SK-MEL-5 (cell line): ENCODE results near the gene ZBTB38. TPM values are rescaled to one million over a fixed set of nuclear protein-coding genes. Genes with fewer than 3 reads are reported as not detected.
A peak's percentile ranks its signal among the peaks of the same experiment; 100 is the strongest.

Source experiments
- DNase-seq: peaks from one replicate; pipeline ENCODE4 v3.0.0-alpha.2; 2016; ENCODE audit warnings: low read depth, low spot score
- in situ Hi-C: cut with HindIII; loops from 2 replicates; pipeline ENCODE4 v1.10.0; 2016; ENCODE audit warnings: low sequenced_read_pairs, high pct_unique_total_duplicates, low pct_unique_long_range_greater_than_20kb
- total RNA-seq: library from RNA; depleted of rRNA; stranded (reverse); fragments of >200 nt; shearing (Covaris generic); gene quantifications from 2 replicates; pipeline ENCODE4 v1.2.3, GENCODE V29; 2014

ZBTB38 gene
- total RNA-seq, 1 experiment from 2014 or later: 106 TPM

- DNase-seq: no peak
Observed at GRCh38 chr3:141406265-141406664, 38.0 kb downstream of the ZBTB38 start.

DNA sequence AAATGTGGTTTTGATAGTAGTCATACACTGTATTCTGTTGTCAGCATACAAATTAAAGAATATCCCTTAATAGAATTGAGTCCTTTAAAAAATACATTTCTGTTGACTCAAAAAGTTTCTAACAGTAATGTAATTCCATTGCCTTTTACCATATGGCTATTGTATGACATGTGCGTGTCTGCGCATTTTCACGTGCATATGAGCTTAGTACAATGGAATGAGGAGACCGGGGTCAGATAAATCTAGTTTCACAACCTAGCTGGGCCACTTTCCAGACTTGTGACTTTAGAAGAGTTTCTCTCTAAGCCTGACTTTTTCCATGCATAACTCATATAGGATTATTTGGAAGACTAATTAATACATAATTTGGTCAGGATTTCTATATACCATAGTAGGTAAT lies 38.7 kb downstream of the ZBTB38 start:
- in situ Hi-C loops: no loop called here

More at GRCh38 chr3:141406265-141406664, 38.0 kb downstream of the ZBTB38 start:
- in situ Hi-C loops: no loop called here

GRCh38 chr3:141407825-141408224 lies 39.5 kb downstream of the ZBTB38 start:
- DNase-seq: no peak
- in situ Hi-C loops: no loop called here

More for the DNA sequence above, 38.7 kb downstream of the ZBTB38 start:
- DNase-seq: no peak

GRCh38 chr3:141408596-141408995 lies 40.3 kb downstream of the ZBTB38 start:
- in situ Hi-C loops: no loop called here
- DNase-seq: no peak

- in situ Hi-C loops: no loop called here
- DNase-seq: no peak
Observed at GRCh38 chr3:141409940-141410241, 41.6 kb downstream of the ZBTB38 start.

DNA sequence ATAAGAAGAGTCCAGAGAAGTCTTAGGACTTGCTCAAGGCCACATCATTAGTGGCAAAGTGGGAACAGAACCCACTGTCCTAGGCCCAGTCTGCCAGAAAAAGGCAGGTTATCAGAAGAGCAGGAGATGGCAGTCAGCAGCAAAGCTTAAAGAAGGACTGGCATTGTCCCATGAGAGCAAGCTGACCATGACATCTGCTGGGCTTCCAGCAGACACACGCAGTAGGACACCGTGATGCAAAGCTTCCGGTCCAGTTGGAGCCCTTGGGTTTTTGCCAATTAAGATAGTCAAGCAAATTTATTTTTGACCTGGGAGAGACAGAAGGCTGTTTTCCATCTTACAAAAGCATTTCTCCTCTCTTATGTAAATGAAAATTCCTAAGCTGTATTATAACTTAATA lies 42.1 kb downstream of the ZBTB38 start:
- in situ Hi-C loops: no loop called here
- DNase-seq: peak; percentile 60

GRCh38 chr3:141410846-141411245 lies 42.5 kb downstream of the ZBTB38 start:
- in situ Hi-C loops: no loop called here
- DNase-seq: peak; percentile 61

DNA sequence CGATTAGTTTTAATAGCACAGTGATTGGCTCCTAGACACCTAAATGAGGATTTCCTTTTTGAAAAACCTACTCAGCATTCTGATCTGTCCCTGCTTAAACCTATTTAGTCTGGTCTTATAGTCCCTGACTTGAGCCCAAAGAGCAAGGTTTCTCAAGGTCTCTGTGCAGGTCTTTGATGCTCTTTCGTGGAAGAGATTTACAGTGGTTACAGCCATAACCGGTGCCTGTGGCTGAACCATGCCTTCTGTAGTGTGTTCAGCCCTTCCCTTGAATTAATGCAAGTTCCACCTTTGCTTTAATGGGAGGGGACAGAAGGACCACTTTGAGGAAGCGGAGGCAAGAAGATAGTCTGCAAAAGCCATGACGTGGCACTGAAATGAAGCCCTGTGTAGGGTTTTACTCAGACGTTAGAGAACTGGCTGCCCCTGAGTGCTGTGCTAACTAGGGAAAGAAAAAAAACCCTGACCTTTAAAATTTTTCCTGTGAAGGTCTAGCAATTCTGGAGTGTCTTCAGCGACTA lies 43.0 kb downstream of the ZBTB38 start:
- peak; percentile 32 for DNase-seq
- in situ Hi-C loops: no loop called here

DNA sequence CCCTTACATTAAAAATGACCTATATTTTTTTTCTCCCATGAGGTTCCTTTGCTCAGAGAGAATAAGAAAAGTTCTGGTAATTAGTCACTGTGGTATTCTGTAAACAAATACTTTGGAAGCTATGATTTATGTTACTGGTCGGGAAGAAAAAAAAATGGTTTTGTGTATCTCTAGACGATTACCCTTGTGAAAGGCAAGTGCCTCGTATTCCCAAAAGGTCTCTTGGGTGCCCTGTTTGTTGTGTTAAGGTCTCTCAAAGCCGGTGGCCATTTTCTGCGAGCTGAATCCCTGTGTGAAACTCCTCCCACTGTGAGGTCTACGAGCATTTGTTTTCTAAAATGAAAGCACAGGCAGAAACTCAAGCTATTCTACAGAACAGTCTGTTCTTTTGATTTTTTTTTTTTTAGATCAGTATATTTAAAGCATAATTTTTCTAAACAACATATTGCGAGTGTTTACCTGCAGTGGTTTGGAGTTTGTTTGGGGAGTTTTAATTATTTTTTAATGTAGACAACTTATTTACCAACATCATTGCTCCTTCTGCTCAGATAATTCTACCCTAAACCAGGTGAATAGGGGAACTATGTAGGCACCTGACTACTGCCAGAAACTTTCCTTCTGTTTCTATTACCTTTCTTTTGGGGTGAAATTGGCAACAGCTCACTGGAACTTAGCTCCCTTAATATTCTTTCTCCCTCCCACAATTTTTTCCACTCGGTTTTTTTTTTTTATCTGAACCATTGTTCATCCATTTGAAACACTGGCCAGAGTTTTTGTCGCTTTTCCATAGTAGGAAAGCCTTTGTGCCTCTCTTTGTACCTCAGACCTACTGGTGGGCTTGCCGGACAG lies 44.0 kb downstream of the ZBTB38 start:
- peak; percentile 78 for DNase-seq
- in situ Hi-C loops: no loop called here

GRCh38 chr3:141412936-141413354 lies 44.6 kb downstream of the ZBTB38 start:
- peak; percentile 54 for DNase-seq
- in situ Hi-C loops: no loop called here

GRCh38 chr3:141413391-141413790 lies 45.1 kb downstream of the ZBTB38 start:
- no peak for DNase-seq
- in situ Hi-C loops: no loop called here

GRCh38 chr3:141413801-141414689 lies 45.7 kb downstream of the ZBTB38 start:
- in situ Hi-C loops: no loop called here
- no peak for DNase-seq

GRCh38 chr3:141414800-141415462 lies 46.6 kb downstream of the ZBTB38 start:
- DNase-seq: no peak
- in situ Hi-C loops: no loop called here

DNA sequence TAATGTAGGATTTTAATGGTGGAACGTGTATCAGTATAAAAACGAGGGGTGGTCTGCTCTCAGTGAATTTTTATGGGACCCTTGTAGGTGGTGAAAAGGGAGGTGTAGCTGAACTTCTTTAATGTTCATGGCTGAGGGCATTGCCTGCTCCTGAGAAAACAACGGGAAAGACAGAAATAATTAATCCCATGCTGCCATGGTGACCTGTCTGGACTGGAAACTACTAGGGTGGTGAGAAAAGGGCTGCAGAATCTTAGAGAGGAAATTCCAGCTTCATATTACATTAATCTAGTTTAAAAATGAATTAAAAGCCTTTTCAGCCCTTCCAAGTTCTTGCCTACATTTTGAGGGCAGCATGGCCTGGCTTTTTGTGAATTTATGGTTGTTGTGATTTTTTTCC lies 47.6 kb downstream of the ZBTB38 start:
- in situ Hi-C loops: no loop called here
- no peak for DNase-seq
